HS-5 (cell line): ENCODE data around the gene LRRFIP1.

ENCODE experiments used
- DNase-seq: peaks from one replicate; pipeline ENCODE4 v3.0.0-alpha.2; 2012; ENCODE audit warnings: low read depth

LRRFIP1 gene

DNA sequence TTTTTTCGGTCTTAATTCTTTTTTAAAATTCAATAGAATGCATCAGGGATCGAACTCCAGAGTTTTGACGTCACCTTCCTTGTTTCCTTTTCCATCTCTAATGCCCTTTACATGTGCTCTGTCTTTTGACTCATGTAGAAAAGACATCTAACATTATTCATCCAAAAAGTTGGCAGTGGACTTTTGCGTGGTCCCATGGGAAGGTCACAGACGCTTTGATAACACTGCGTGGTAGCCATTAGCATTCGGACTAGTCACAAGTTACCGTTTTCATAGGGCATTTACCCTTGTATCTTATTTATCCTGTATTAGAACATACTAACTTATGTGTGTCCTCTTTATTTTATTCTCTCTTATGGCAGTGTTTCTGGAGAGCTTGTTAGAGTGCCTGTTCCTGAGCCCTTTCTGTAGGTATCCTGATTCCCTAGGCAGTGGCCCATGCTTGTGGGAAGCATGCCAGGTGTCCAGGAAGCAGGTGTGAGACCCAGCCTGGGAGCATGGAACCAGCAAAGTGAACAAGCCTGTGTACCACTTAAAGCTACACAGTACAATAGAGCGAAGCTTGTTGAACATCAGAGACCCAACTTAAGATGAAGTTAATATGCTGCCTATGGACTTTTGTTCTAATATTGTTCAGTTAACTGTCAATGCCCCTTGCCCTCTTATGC, 97.6 kb downstream of the LRRFIP1 start:
- no peak for DNase-seq

DNA sequence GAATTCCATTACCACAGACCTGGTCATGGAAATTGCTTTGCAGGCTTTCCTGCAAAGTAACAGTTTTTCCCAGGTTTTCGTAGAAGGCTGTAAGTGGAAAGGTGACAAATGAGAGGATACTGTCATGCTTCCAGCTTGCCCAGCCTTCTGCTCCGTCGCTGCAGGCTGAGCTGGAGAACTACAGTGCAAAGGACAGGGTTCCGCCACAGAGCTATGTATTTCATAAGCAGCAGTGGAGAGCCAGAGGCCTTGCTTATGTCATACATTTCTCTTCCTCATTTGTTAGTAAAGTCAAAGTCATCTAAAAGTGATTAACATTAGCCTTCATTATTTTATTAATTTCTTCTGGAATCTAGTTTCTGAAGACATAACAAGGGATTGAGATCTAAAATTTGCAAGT, 98.3 kb downstream of the LRRFIP1 start:
- DNase-seq, result no peak

- no peak for DNase-seq
These were observed 99.0 kb downstream of the LRRFIP1 start for GRCh38 chr2:237726401-237726830.

GRCh38 chr2:237727363-237727762, 100.0 kb downstream of the LRRFIP1 start:
- DNase-seq, result no peak

DNA sequence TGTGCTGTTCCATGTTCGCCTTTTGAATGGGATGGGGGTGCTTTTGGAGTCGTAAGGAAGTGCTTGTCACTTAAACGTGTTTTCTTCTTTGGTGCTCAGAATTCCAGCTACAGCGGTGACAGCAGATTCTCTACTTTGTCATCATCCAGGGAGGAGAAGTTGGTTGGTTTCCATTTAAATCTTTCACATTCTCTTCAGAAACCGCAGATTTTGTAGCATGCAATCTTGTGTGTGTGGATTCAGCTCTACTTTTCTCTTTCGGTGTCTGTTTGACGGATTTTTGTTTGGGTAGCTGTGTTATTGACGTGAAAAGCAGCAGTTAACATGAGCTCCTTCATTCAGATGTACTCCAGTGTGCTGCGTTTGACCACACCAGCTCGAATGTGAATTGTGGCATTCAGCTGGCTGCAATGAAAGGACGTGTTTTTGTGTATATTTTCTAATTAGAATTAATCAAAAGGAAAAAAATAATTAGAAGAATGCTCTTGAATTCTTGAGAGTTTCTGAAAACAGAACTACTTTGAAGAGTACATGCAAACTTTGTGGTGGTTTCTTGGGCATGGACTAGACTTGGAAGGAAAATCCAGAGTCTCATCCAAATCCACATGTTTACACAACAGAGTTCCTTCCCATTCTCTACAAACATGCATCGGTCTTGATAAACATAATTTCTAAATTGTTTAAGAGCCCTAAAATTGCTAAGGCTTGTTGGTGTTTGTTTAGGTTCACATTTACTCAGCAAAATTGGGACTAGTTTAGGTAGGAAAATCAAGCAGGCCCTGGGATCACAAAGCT, 102.5 kb downstream of the LRRFIP1 start:
- no peak for DNase-seq

- peak; percentile 49 for DNase-seq
These were observed 104.3 kb downstream of the LRRFIP1 start for GRCh38 chr2:237731663-237732062.

GRCh38 chr2:237732070-237732469, 104.7 kb downstream of the LRRFIP1 start:
- DNase-seq, result no peak

DNA sequence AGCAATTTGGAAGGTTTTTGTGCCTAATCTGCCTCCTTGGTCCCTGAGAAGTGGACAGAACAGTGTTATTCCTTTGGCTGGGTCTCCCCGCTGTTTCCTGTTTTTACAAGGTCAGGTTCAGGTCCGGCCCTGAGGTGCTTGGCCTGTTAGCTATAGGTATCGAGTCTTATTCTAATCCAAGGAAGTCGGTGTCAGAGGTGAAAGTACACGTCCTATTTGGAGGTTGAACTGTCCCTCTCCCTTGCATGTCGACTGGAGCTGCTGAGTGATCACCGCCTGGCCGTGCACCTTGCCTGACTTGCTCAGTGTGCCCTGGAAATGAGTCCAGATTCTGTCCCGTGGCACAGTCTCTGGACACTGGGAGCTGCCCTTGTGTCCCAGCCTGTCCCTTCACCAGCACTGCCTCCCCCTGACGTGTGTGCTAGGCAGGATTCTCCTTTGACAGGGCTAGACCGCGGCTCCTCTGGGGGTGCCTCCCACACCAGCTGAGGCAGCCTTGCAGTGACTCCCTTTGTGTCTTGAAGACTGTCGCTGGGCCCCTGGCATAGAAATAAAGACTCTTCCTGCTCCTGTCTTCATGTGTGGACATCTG, 105.5 kb downstream of the LRRFIP1 start:
- DNase-seq, result no peak

GRCh38 chr2:237733677-237734300, 106.4 kb downstream of the LRRFIP1 start:
- no peak for DNase-seq

GRCh38 chr2:237734905-237735623, 107.7 kb downstream of the LRRFIP1 start:
- DNase-seq, result no peak

- DNase-seq, result no peak
These were observed 108.4 kb downstream of the LRRFIP1 start for GRCh38 chr2:237735798-237736197.

DNA sequence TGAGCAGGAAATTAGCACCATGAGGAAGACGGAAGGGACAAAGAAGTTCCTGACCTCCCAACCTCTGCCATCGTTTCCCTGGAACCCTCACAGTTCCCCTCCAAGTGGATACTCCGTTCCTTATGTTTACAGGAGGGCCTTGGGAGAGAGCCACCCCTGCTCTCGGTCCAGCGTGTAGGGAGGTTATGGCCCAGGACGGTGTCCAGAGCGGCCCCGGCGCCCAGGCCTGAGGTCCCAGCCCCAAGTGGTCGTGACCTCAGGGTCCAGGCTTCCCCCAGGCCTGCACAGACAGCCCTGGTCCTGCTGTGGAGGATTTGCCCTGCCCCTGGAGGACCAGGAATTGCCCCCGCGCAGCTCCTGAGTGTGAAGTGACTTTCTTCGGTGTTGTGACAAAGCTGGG, 109.4 kb downstream of the LRRFIP1 start:
- no peak for DNase-seq

DNA sequence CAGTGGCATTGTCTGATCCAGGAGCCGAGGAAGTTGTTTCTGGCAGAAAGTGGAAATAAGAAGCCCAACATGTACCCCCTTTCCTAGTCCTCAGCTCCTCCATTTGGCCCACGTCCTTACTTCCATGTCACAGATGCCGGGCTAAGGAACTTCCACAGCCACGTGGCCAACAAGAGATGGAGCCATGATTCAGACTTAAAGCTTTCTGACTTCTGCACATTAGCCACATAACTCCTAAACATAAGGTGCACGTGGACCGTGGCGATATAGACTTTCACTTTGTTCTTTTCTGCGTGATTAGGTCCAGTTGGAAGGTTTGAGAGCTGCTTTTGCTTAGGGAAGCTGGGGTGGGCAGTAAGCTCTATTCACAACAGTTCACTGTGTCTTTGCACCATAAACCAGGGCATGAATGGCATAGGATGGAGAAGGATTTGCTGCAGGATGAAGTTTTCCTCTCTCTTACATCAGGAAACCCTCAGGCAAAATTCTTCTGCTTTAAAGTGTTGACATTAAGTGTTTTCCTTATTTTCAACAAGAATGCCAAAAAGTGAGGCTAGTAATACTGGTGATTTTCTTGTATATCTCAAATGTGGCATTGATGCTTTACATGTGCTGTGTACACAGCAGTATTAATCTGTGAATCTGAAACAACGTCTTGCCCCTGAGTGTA, 109.9 kb downstream of the LRRFIP1 start:
- DNase-seq, result no peak

DNA sequence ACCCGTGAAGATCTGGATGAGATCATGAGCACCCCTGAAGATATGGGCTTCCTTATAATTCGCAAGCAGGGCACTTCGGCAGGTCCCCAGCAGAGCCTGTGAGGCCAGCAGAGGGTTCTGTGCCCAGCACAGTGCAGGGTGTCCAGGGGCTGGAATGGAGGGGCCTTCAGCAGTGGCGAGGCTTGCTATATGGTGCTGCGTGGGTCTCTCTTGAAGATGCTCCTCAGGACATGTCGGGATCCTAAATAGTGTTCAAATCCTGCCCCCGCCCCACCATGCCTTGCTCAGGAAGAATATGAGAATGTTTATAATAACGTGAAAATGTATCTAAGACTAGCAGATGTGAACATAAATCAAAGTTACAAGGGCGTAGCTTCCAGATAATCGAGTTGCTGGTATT, 110.9 kb downstream of the LRRFIP1 start:
- no peak for DNase-seq

DNA sequence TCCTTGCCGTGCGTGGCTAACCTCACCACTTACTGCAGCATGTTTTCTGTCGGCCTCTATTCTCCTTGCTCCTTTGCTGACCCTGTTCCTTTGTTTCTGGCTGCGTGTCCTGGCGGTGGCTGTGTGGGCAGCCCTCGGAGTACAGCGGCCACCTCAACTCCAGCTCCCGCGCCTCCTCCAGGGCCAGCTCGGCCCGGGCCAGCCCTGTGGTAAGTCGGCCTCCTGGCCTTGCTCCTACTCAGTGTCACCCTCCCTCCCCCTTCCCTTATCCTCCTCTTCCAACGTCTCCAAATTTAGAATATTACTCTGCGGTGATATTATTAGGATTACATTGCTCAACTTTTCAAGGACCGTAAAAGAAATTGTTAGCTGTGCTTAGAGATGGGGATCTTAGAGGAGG, 111.7 kb downstream of the LRRFIP1 start:
- DNase-seq, result no peak

- DNase-seq, result no peak
These were observed 114.8 kb downstream of the LRRFIP1 start for GRCh38 chr2:237742191-237742590.

GRCh38 chr2:237742614-237743013, 115.2 kb downstream of the LRRFIP1 start:
- no peak for DNase-seq

DNA sequence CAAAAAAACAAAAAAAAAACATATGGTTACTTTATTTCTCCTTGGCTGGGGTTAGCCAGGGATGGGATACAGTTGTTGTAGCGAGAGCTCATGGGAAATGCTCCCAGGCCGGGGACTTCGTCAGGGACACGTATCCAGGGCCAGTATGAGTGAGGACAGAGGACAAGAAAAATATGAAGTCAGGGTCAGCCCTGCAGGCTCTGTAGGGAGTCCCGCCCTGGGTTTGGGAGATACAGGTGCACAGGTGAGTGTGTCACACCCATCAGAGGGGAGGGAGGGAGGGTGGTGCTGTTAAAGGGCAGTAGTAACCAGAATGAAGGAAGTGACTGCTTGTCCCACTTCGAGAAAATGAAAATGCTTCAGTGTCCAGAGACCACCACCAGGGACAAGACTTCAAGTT, 115.6 kb downstream of the LRRFIP1 start:
- DNase-seq, result no peak

- DNase-seq, result no peak
These were observed 116.3 kb downstream of the LRRFIP1 start for GRCh38 chr2:237743561-237744269.

- no peak for DNase-seq
These were observed 116.9 kb downstream of the LRRFIP1 start for GRCh38 chr2:237744270-237744612.
